RPMI7951 (cell line): Measurements from ENCODE around the gene ADCY6. TPM values are rescaled to one million over a fixed set of nuclear protein-coding genes. Genes with fewer than 3 reads are reported as not detected.

Source experiments
- DNase-seq: peaks from one replicate; pipeline ENCODE4 v3.0.0-alpha.2; 2012; ENCODE audit warnings: low read depth
- total RNA-seq: library from RNA; depleted of rRNA; stranded (reverse); fragments of >200 nt; shearing (Covaris generic); gene quantifications from 2 replicates; pipeline ENCODE4 v1.2.3, GENCODE V29; 2014

The ADCY6 gene
- total RNA-seq, 1 experiment from 2014 or later, result 10.8 TPM

GRCh38 chr12:48783432-48783831 lies 5.5 kb downstream of the ADCY6 start:
- DNase-seq, result no peak

GRCh38 chr12:48782457-48783395 lies 6.2 kb downstream of the ADCY6 start:
- no peak for DNase-seq

- DNase-seq, result no peak
Observed at GRCh38 chr12:48781750-48782456, 7.0 kb downstream of the ADCY6 start.

DNA sequence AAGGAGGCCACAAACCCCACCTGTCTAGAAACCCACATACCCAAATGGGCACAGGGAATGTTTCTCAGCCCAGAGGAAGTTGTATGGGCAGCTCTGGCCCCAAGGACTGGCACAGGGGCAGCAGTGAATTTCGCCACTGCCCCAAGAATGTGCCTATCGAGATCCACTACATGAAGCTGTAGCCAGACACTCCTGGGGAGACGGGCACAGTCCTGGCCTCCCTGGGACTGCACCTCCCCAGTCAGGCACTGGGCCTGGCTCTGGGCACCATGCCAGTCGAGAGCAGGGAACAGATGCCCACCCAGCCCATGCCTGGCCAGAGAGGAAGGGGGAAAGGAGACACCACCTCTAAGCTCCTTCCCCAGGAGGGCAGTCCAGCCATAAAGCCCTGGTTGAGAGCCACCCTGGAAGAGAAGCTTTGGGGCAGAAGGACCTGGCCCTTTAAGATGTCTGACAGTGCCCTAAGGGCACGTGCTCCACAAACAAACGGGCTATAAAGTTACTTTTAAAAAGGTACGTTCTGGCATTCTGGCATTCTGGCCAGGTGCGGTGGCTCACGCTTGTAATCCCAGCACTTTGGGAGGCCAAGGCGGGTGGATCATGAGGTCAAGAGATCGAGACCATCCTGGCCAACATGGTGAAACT lies 8.4 kb downstream of the ADCY6 start:
- DNase-seq, result no peak

DNA sequence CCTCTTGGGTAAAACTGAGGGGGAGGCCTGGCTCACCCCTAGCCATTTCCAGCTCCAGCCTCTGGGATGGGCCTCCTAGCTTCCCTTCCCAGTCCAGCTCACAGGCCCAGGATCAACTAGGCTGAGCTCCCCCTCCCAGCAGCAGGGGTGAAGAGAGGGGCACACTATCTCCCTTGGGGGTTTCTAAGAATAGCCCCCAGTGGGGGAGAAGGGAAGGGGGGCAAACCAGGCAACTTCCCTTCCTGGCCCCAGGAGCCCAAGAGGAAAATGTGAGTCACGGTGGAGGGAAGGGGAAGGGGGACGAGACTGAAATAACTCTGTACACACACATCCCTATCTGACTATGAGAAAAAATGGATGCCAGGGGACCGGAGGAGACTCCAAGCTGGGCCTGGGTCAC lies 9.0 kb downstream of the ADCY6 start:
- DNase-seq, result peak; percentile 78

GRCh38 chr12:48777501-48778400 lies 11.1 kb downstream of the ADCY6 start:
- no peak for DNase-seq

DNA sequence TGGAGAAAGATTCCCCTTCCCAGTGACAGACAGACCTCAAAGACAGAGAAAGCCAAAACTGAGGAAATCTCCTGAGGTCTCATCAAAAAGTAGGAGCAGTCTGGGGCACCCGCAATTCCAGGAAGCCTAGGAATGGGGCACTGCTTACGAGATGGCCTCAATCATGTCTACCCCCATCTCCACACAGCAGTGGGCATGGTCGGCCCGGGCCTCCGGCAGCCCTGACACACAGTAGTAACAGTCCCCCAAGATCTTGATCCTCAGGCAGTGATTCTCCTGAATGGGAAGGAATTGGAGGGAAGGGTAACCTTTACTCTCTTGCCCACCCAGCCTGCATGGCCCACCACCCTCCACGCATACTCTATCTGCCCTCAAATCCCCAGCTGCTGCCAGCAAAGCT lies 11.9 kb downstream of the ADCY6 start:
- DNase-seq, result no peak

- DNase-seq, result no peak
Observed at GRCh38 chr12:48775991-48776649, 12.8 kb downstream of the ADCY6 start.

GRCh38 chr12:48775299-48775698 lies 13.6 kb downstream of the ADCY6 start:
- DNase-seq, result no peak

- DNase-seq, result no peak
Observed at GRCh38 chr12:48774516-48774915, 14.4 kb downstream of the ADCY6 start.

DNA sequence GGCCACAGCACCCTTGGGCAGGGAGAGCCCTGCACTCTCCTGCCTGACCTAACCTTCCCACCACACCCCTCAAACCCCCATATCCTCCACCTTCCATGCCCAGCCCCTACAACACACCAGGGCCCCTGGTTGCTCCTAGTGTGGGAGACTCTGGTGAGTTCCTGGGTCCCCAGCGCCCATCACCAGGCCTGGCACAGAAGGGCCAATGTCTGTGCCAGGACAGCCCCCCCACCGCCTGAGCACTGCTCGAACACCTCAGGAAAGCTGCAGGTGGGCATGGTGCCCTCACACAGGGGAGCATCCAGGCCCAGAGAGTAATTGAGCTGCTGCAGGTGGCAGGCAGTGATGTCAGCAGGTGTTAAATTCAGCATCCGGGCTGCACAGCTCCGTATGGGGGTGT lies 15.2 kb downstream of the ADCY6 start:
- no peak for DNase-seq

GRCh38 chr12:48771588-48772112 lies 17.2 kb downstream of the ADCY6 start:
- DNase-seq, result no peak

- no peak for DNase-seq
Observed at GRCh38 chr12:48770756-48771155, 18.1 kb downstream of the ADCY6 start.

DNA sequence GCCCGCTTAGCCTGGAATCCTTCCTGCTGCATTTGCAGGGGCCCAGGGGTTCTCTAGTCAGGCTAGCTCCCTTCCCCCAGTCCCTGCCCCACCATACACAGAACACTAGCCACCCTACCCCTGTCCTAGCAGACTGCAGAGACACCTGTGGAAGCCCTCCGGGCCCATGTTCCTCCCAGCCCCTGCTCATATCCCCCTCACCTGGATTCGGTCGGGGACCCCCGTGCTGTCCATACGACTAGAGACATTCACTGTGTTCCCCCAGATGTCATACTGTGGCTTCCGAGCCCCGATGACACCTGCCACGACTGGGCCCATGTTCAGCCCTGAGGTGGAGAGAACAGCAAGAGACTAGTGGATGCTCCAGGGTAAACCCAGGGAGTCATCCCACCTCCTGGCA lies 20.2 kb downstream of the ADCY6 start:
- DNase-seq, result no peak

GRCh38 chr12:48768147-48768546 lies 20.7 kb downstream of the ADCY6 start:
- DNase-seq, result no peak

GRCh38 chr12:48767521-48767920 lies 21.4 kb downstream of the ADCY6 start:
- DNase-seq, result no peak

- DNase-seq, result peak; percentile 36
Observed at GRCh38 chr12:48767047-48767446, 21.8 kb downstream of the ADCY6 start.

- DNase-seq, result peak; percentile 85
Observed at GRCh38 chr12:48765753-48766162, 23.1 kb downstream of the ADCY6 start.

- DNase-seq, result peak; percentile 69
Observed at GRCh38 chr12:48764521-48764920, 24.4 kb downstream of the ADCY6 start.

DNA sequence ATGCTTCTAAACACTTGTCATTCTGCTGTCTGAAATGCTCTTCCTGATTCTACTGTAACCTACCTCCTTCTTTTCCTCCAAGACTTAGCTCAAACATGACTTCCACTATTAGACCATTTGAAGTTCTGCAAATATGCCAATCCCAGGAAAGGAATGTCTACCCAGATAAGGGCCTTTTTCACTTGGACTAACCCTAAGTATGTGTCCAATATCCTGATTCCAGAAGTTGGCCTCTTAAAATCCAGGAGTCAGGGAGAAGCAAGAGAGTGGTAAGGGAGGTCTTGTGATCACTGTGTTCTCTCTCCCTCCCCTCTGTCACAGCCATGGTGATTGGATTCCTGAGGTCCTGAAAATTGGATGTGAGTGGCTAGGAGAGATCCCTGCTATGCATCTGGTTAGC lies 30.2 kb downstream of the ADCY6 start:
- DNase-seq, result no peak

GRCh38 chr12:48758186-48758585 lies 30.7 kb downstream of the ADCY6 start:
- DNase-seq, result no peak
